ENCODE data around the gene CEP120.

GRCh38 chr5:123440456-123441181 is 17.4 kb upstream of the CEP120 start:
- TF ChIP-seq POLR2A (IDR thresholded peaks at IDR 0.05) (no peak), CTCF (IDR thresholded peaks at IDR 0.05) (no peak)

All from lower leg skin (tissue), 3 donors.